ENCODE data around the gene ST3GAL2.
"Not testable (repeated sequence)": the region's sequence is repeated elsewhere in the genome, so short reads cannot be mapped to it uniquely, and the experiment has no call there.

Gene ST3GAL2

GRCh38 chr16:70380919-70381603 lies 57.8 kb downstream of the ST3GAL2 start:
- DNase-seq, result peak; percentile 53

DNA sequence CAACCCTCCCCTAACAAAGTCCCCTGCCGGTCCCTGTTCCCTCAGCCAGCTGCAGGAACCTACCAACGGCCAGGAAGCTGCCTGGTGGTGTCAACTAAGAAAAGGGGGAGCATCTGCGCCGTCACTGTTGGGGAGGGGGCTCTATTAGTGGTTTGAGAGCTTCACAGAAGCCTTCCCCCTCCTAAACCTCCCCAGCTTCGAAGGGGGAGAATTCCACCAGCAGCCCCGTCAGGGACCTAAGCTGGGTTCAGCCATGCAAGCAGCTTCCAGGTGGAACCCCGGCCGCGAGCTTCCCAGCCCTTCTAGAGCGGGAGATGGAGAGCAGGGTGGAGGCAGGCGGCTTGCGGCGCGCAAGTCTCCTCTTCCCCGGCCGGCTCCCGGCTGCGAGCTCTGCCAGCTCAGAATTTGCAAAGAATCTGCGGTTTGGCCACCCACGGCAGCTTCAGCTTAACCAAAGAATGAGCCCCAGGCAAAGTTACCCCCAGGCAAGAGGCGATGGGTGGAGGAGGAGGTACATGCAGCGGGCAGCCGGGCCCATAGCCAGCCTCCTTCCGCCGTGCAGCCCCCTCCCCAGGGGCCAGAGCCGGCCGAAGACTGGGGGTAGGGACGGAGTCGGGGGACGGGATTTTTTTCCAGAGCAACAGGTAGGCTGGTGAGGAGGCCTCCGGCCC lies 58.5 kb downstream of the ST3GAL2 start:
- DNase-seq, result no peak

DNA sequence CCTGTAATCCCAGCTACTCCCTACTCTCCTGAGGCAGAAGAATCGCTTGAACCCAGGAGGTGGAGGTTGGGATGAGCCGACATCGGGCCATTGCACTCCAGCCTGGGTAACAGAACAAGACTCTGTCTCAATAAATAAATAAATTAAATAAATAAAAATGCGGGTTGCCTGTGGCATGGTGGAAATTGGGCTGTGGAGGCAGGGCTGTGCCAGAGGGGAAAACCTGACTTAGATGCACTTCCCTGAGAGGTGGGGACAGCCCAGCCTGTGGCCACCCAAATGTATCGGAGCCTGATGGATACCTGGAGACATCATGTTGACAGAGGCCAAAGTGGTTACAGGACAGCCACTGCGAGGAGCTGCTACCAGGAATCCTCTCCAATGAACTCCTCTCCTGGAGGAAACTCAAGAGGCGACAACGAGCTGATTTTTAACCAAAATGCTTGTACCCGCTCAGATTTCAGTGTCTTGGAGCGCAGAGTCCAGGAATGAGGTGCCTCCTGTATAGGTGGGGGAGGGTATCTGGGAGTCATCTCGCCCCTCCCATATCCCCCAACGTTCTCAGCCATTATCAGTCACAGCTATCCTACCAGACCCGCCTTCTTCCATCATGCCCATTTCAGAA lies 59.9 kb downstream of the ST3GAL2 start:
- no peak for DNase-seq

- no peak for DNase-seq
Observed at GRCh38 chr16:70377782-70378181, 61.1 kb downstream of the ST3GAL2 start.

GRCh38 chr16:70375636-70376611 lies 63.0 kb downstream of the ST3GAL2 start:
- DNase-seq, result no peak

DNA sequence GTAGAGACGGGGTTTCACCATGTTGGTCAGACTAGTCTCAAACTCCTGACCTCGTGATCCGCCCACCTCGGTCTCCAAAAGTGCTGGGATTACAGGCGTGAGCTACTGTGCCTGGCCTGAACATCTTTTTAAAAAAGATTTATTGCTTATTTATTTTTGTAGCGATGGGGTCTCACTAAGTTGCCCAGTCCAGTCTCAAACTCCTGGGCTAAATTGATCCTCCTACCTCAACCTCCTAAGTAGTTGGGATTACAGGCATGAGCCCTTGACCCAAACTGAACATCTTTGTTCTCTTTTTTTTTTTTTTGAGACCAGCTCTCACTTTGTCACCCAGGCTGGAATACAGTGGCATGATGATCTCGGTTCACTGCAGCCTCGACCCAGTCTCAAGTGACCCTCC lies 64.7 kb downstream of the ST3GAL2 start:
- no peak for DNase-seq

DNA sequence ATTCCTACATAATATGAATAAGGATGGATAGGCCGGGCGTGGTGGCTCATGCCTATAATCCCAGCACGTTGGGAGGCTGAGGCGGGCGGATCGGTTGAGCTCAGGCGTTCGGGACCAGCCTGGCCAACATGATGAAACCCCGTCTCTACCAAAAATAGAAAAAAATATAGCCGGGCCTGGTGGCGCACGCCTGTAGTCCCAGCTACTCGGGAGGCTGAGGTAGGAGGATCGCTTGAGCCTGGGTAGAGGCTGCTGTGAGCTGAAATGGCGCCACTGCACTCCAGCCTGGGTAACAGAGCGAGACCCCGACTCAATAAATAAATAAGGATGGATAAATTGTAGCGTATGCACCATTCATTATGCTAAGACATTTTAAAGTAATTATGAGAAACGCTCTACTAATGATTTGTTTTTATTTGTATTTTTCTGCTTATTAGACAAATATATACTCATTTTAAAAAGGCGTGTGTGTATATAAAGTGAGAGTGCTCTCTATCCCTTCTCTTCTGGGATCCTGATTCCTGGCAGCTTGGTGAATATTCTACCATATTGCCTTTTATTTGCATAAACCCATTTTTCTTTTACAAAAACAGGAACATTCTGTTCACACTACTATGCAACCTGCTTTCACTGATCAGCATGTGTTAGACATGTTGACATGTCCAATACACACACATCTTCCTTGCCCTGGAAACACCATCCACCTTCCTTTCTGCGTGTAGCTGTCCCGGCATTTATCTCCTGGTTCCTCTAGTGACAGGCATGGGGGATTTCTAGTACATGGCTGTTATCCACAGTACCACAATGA lies 65.8 kb downstream of the ST3GAL2 start:
- DNase-seq, result no peak

GRCh38 chr16:70370924-70371323 lies 68.0 kb downstream of the ST3GAL2 start:
- DNase-seq, result no peak

DNA sequence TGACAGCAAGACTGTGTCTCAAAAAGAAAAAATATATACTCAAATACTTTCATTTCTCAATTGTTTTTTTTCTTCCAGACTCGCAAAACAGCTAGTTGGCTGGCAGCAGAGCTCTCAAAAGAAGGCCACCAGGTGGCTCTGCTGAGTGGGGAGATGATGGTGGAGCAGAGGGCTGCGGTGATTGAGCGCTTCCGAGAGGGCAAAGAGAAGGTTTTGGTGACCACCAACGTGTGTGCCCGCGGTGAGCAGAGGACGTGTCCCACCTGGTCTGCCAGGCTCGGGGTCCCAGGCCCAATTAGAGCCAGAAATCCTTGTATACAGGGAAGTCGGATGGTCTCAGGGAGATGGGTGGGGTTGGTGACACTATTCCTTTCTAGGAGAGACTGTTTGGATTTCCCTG lies 68.8 kb downstream of the ST3GAL2 start:
- not testable (repeated sequence) for DNase-seq

- DNase-seq, result no peak
Observed at GRCh38 chr16:70364399-70364798, 74.5 kb downstream of the ST3GAL2 start.

GRCh38 chr16:70359552-70359951 lies 79.3 kb downstream of the ST3GAL2 start:
- no peak for DNase-seq

GRCh38 chr16:70349783-70350182 lies 89.1 kb downstream of the ST3GAL2 start:
- DNase-seq, result no peak

DNA sequence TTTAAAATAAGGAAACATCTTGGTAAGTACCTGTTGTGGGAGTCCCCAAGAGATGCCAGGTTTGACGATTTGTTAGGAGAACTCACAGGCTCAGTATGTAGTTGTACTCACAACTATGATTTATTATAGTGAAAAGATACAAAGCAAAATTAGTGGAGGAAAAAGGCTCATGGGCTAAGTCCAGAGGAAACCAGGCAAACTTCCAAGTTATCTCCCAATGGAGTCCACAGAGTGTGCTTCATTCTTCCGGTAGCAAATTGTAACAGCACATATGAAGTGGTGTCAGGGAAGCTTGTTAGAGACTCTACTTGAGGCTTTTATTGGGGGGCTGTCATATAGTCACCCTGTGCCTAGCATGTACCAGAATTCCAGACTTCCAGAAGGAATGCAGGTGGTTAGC lies 89.9 kb downstream of the ST3GAL2 start:
- DNase-seq, result no peak

DNA sequence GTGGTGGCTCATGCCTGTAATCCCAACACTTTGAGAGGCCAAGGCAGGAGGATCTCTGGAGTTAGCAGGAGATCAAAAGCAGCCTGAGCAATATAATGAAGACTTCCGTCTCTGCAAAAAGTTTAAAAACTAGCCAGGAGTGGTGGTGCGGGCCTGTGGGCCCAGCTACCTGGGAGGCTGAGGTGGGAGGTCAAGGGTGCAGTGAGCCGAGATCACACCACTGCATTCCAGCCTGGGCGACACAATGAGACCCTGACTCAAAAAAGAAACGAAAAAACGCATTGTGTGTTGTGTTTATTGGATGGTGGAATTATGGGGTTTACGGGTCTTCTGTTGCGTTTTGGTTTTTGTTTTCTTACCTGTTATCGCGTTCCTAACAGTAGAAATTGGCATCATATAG lies 93.1 kb downstream of the ST3GAL2 start:
- DNase-seq, result no peak

DNA sequence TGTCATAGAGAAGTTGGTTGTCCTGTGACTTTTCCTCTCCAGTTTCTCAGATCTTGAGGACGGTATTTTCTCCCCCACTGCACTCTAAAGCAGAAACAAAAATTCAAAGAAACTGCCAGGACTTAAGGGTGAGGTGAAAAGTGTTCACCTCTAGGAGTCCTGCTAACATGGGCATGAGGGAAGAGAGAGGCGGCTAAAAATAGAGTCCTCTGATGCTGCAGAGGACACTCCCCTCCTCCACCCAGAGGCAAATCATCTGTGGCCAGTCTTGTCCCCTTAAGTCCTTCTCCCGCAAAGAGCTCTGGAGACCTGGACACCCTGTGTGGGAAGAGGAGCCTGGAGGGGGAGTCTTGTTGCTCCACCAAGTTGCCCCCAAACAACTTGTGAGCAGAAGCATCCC lies 96.9 kb downstream of the ST3GAL2 start:
- DNase-seq, result no peak

GRCh38 chr16:70341600-70341999 lies 97.3 kb downstream of the ST3GAL2 start:
- no peak for DNase-seq

DNA sequence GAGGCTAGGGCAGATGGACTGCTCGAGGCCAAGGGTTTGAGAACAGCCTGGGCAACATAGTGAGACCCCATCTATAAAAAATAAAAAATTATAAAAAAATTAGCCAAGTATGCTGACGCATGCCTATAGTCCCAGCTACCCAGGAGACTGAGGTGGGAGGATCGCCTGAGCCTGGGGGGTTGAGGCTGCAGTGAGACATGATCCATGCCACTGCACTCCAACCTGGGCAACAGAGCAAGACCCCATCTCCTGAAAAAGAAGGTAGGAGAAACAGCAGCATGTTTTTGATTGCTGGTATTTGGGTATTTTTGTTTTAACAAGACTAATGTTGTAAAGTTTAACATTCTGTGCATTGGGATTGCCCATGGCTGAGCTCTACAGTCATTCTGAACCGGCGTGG lies 101.1 kb downstream of the ST3GAL2 start:
- DNase-seq, result no peak

DNA sequence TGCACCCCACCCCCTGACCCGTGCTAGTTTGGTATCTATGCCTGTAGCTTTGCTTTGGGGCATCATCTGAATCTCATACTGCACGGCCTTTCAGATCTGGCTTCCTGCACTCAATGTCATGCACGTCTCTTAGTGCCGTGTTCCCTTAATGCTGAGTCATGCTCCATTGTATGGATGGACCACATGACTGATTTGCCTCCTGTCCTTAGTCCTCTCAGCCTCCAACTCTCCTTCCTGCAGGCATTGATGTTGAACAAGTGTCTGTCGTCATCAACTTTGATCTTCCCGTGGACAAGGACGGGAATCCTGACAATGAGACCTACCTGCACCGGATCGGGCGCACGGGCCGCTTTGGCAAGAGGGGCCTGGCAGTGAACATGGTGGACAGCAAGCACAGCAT lies 106.2 kb downstream of the ST3GAL2 start:
- not testable (repeated sequence) for DNase-seq

DNA sequence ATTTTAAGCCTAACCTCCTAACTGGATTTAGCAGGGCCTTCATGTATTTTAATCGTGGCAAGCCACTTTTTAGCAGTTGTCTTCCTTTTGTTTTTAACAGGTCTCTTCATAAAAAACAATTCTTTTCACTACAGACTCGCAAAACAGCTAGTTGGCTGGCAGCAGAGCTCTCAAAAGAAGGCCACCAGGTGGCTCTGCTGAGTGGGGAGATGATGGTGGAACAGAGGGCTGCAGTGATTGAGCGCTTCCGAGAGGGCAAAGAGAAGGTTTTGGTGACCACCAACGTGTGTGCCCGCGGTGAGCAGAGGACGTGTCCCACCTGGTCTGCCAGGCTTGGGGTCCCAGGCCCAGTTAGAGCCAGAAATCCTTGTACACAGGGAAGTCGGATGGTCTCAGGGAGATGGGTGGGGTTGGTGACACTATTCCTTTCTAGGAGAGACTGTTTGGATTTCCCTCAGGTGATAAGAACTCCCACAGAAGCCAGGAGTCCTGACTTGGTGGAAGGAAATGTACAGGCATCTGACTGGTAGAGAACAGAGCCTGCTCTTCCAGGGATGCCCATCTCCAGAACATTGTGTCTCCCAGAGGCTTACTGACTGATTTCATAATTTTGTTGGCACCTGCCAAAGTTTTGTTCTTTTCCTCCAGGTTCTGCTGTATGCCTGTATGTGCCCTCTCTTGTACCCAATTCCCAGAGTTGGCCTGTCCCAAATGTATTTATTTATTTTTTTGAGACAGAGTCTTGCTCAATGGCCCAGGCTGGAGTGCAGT lies 107.1 kb downstream of the ST3GAL2 start:
- DNase-seq, result no peak

GRCh38 chr16:70331091-70331490 lies 107.8 kb downstream of the ST3GAL2 start:
- DNase-seq, result no peak

All from cortex of kidney (tissue), 1 donor.